ENCODE results near the gene ALDH1L2. TPM values are rescaled to one million over a fixed set of nuclear protein-coding genes. Genes with fewer than 3 reads are reported as not detected.
"Not testable (repeated sequence)": the region's sequence is repeated elsewhere in the genome, so short reads cannot be mapped to it uniquely, and the experiment has no call there.

Gene ALDH1L2
- total and polyA plus RNA-seq, 4 donors = 1.6 to 35.2 (median 10.3) TPM

DNA sequence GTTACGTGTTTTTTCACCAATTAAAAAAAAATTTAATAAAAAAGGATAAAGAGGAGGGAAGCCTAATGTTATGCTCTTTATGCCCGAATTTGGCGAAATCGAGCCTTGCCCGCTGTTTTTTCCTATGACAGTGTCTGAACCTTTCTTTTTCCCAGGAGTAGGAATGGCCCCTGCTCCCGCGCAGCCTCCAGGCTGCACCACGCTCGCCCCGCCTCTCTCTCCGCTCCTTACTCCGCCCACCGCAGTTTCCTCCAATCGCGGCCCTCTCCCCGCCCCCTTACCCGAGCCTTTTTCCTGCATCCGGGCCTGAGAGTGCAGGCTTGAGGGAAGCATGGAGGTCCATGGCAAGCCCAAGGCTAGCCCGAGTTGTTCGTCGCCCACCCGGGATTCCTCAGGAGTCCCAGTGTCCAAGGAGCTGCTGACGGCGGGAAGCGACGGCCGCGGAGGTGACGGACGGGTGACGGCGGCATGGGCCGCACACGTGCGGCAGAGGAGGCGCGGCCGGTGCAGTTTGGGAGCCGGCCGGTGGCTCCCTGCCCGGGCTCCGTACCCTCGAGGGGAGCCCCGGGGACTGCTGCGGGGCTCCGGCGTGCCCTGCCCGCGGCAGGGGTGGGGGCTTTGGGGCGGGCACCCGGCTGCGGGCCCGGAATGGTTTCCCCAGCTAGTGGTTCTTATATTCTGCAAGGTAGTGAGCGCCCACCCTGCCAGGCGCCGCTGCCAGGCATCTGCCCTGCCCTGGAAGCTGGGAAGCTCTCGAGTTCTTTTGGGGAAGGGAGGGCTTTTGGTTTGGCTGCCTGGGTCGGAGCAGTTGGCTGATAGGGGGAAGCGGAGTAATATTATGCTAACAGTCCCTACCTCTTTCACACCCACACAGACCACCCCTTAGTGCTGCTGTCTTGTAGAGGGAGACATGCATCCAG, 98.0 kb downstream of the ALDH1L2 start, which contains the start of gene NOPCHAP1:
TSS of gene NOPCHAP1 (plus strand) at position 295 of the 920 bp plus-strand sequence. CDS start at position 332, 37 bp downstream.
- intact Hi-C loops (cut with DNase I) = no loop called here
- DNase-seq (peak; percentile 95 to 97), ATAC-seq (ENCODE audit: low FRiP score) (peak; percentile 99)
- Histone ChIP-seq H3K36me3 (ENCODE audit: control insufficient read depth in 1 of 2, insufficient read depth in 2 of 2, low read length in 1 of 2) (no peaks in the 10 kb centered on the region), H3K4me3 (ENCODE audit: low read length in 2 of 2) (peak within 1 kb of the TSS; percentile 79 to 98), H3K27ac (ENCODE audit: low read depth in 1 of 2, low read length in 2 of 2) (peak within 1 kb of the TSS in 1 of 2 donors; percentile 32), H3K27me3 (ENCODE audit: control insufficient read depth in 1 of 2, insufficient read depth in 2 of 2, low read length in 1 of 2) (no peaks in the 10 kb centered on the region), H3K9me3 (ENCODE audit: control insufficient read depth, low read length) (no peaks in the 10 kb centered on the region), H3K4me1 (ENCODE audit: control insufficient read depth in 1 of 2, insufficient read depth in 2 of 2, low read length in 2 of 2) (peaks cover 4 to 8% of the 10 kb centered on the region in 2 donors)
- WGBS, 2 donors = 0% methylated on average over 57 to 59 of the region's 59 CpGs

DNA sequence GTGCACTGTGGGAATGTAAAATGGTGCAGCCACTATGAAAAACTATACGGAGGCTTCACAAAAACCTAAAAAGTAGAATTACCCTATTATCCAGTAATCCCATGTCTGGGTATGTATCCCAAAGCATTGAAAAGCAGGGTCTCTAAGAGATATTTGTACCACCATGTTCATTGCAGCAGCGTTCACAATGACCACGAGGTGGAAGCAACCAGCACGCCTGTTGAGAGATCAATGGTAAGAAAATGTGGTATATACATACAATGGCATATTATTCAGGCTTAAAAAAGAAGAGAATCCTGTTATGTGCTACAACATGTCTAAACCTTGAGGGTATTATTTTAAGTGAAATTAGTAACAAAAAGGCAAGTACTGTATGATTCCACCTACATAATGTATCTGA, 99.1 kb downstream of the ALDH1L2 start:
- 90 to 91% methylated on average over 4 of the region's 4 CpGs for WGBS, 2 donors
- DNase-seq (no peak), ATAC-seq (ENCODE audit: low FRiP score) (no peak)
- intact Hi-C loops (cut with DNase I) = no loop called here
- no peak overlapping the region for H3K27ac ChIP-seq (ENCODE audit: low read depth in 1 of 2, low read length in 2 of 2)
- no peaks in the 10 kb centered on the region for H3K27me3 ChIP-seq (ENCODE audit: control insufficient read depth in 1 of 2, insufficient read depth in 2 of 2, low read length in 1 of 2)
- H3K9me3 ChIP-seq (ENCODE audit: control insufficient read depth, low read length) = no peaks in the 10 kb centered on the region
- no peak overlapping the region for H3K4me3 ChIP-seq (ENCODE audit: low read length in 2 of 2)
- H3K4me1 ChIP-seq (ENCODE audit: control insufficient read depth in 1 of 2, insufficient read depth in 2 of 2, low read length in 2 of 2) = peaks cover 4 to 8% of the 10 kb centered on the region in 2 donors
- no peaks in the 10 kb centered on the region for H3K36me3 ChIP-seq (ENCODE audit: control insufficient read depth in 1 of 2, insufficient read depth in 2 of 2, low read length in 1 of 2)

DNA sequence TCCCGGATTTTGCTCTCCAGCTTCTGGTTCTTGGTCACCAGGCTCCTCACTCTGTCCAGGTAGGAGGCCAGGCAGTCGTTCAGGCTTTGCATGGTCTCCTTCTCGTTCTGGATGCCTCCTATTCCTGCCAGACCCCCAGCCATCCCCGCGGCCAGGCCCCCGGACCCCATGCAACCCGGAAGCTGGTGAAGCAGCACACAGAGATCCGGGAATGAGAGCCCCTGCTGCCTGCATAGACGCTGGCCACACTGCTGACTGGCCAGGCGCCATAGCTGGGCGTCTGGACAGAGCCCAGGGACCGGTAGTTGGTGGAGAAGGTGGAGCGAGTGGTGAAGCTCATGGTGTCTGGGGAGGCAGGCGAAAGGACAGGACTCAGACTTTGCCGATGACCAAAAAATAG, 106.6 kb downstream of the ALDH1L2 start:
- ATAC-seq (ENCODE audit: low FRiP score); H3K9me3 ChIP-seq (ENCODE audit: control insufficient read depth, low read length); DNase-seq; H3K27me3 ChIP-seq (ENCODE audit: control insufficient read depth in 1 of 2, insufficient read depth in 2 of 2, low read length in 1 of 2); H3K27ac ChIP-seq (ENCODE audit: low read depth in 1 of 2, low read length in 2 of 2); H3K4me3 ChIP-seq (ENCODE audit: low read length in 2 of 2); H3K36me3 ChIP-seq (ENCODE audit: control insufficient read depth in 1 of 2, insufficient read depth in 2 of 2, low read length in 1 of 2); intact Hi-C loops (cut with DNase I); H3K4me1 ChIP-seq (ENCODE audit: control insufficient read depth in 1 of 2, insufficient read depth in 2 of 2, low read length in 2 of 2): not testable (repeated sequence)
- whole genome bisulfite sequencing, 2 donors = 93 to 95% methylated on average over 15 of the region's 15 CpGs

DNA sequence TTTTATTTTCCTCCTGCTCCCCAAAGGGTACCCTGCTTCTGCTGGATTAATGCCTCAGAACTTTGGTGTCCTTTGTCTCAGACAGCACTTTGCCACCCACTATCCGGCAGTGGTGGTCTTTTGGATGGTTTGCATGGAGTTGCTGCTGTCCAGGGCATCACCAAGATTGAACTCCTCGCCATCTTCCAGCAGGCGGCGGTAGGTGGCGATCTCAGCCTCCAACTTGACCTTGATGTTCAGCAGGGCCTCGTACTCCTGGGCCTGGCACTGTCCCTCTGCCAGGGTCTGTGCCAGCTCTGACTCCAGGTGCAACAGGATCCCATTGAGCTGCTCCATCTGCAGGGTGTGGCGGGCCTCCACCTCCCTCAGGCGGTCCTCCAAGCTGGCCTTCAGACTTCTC, 107.6 kb downstream of the ALDH1L2 start:
- Histone ChIP-seq H3K36me3 (ENCODE audit: control insufficient read depth in 1 of 2, insufficient read depth in 2 of 2, low read length in 1 of 2) (no peaks in the 10 kb centered on the region), H3K4me1 (ENCODE audit: control insufficient read depth in 1 of 2, insufficient read depth in 2 of 2, low read length in 2 of 2) (no peaks in the 10 kb centered on the region)
- 79 to 83% methylated on average over 8 of the region's 8 CpGs for WGBS, 2 donors

GRCh38 chr12:104975587-104976343, 108.5 kb downstream of the ALDH1L2 start:
- no peak overlapping the region for H3K4me3 ChIP-seq (ENCODE audit: low read length in 2 of 2)
- no peak for DNase-seq
- intact Hi-C loops (cut with DNase I) = no loop called here
- no peaks in the 10 kb centered on the region for H3K4me1 ChIP-seq (ENCODE audit: control insufficient read depth in 1 of 2, insufficient read depth in 2 of 2, low read length in 2 of 2)
- ATAC-seq (ENCODE audit: low FRiP score) = no peak
- no peak overlapping the region for H3K27ac ChIP-seq (ENCODE audit: low read depth in 1 of 2, low read length in 2 of 2)
- H3K9me3 ChIP-seq (ENCODE audit: control insufficient read depth, low read length) = no peaks in the 10 kb centered on the region
- 75 to 78% methylated on average over 4 of the region's 4 CpGs for WGBS, 2 donors
- no peaks in the 10 kb centered on the region for H3K36me3 ChIP-seq (ENCODE audit: control insufficient read depth in 1 of 2, insufficient read depth in 2 of 2, low read length in 1 of 2)
- H3K27me3 ChIP-seq (ENCODE audit: control insufficient read depth in 1 of 2, insufficient read depth in 2 of 2, low read length in 1 of 2) = no peaks in the 10 kb centered on the region

More for the DNA sequence above, 107.6 kb downstream of the ALDH1L2 start:
- DNase-seq (no peak), ATAC-seq (ENCODE audit: low FRiP score) (no peak)
- intact Hi-C loops (cut with DNase I) = no loop called here
- no peak overlapping the region for H3K27ac ChIP-seq (ENCODE audit: low read depth in 1 of 2, low read length in 2 of 2)
- no peaks in the 10 kb centered on the region for H3K9me3 ChIP-seq (ENCODE audit: control insufficient read depth, low read length)
- H3K4me3 ChIP-seq (ENCODE audit: low read length in 2 of 2) = no peak overlapping the region
- no peaks in the 10 kb centered on the region for H3K27me3 ChIP-seq (ENCODE audit: control insufficient read depth in 1 of 2, insufficient read depth in 2 of 2, low read length in 1 of 2)

DNA sequence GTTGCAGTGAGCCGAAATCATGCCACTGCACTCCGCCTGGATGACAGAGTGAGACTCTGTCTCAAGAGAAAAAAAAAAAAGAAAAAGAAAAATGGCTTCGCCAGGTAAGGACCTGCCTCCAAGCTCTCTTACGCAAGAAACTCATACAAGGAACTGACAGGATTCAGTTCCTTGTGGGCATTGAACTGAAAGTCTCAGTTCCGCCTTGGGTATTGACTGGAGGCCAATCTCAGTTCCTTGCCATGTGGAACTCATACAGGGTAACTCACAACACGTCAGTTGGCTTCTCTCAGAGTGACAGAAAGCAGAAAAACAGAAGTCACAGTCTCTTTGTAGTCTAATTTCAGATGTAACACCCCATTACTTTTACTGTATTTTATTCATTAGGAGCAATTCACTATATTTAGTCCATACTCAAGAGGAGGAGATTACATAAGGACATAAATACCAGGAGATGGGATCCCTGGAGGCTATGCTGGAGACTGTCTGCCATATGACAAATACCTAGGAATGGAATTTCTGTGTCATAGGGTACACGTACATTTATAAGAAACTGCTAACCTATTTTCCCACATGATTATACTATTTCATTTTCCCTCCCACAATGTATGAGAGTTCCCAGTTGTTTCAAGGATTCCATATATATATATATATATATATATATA, 109.5 kb downstream of the ALDH1L2 start:
- no peak overlapping the region for H3K27ac ChIP-seq (ENCODE audit: low read depth in 1 of 2, low read length in 2 of 2)
- H3K9me3 ChIP-seq (ENCODE audit: control insufficient read depth, low read length) = no peaks in the 10 kb centered on the region
- intact Hi-C loops (cut with DNase I) = no loop called here
- no peak for DNase-seq
- 79 to 82% methylated on average over 7 of the region's 7 CpGs for WGBS, 2 donors
- no peak for ATAC-seq (ENCODE audit: low FRiP score)
- no peaks in the 10 kb centered on the region for H3K27me3 ChIP-seq (ENCODE audit: control insufficient read depth in 1 of 2, insufficient read depth in 2 of 2, low read length in 1 of 2)
- no peaks in the 10 kb centered on the region for H3K36me3 ChIP-seq (ENCODE audit: control insufficient read depth in 1 of 2, insufficient read depth in 2 of 2, low read length in 1 of 2)
- H3K4me3 ChIP-seq (ENCODE audit: low read length in 2 of 2) = no peak overlapping the region
- no peaks in the 10 kb centered on the region for H3K4me1 ChIP-seq (ENCODE audit: control insufficient read depth in 1 of 2, insufficient read depth in 2 of 2, low read length in 2 of 2)

GRCh38 chr12:104973250-104973649, 111.0 kb downstream of the ALDH1L2 start:
- no peaks in the 10 kb centered on the region for H3K27me3 ChIP-seq (ENCODE audit: control insufficient read depth in 1 of 2, insufficient read depth in 2 of 2, low read length in 1 of 2)
- no peak for DNase-seq
- no peak overlapping the region for H3K4me3 ChIP-seq (ENCODE audit: low read length in 2 of 2)
- 95% methylated on average over 5 of the region's 5 CpGs for WGBS, 2 donors
- ATAC-seq (ENCODE audit: low FRiP score) = no peak
- H3K36me3 ChIP-seq (ENCODE audit: control insufficient read depth in 1 of 2, insufficient read depth in 2 of 2, low read length in 1 of 2) = no peaks in the 10 kb centered on the region
- no peaks in the 10 kb centered on the region for H3K9me3 ChIP-seq (ENCODE audit: control insufficient read depth, low read length)
- no peak overlapping the region for H3K27ac ChIP-seq (ENCODE audit: low read depth in 1 of 2, low read length in 2 of 2)
- H3K4me1 ChIP-seq (ENCODE audit: control insufficient read depth in 1 of 2, insufficient read depth in 2 of 2, low read length in 2 of 2) = no peaks in the 10 kb centered on the region
- intact Hi-C loops (cut with DNase I) = no loop called here

DNA sequence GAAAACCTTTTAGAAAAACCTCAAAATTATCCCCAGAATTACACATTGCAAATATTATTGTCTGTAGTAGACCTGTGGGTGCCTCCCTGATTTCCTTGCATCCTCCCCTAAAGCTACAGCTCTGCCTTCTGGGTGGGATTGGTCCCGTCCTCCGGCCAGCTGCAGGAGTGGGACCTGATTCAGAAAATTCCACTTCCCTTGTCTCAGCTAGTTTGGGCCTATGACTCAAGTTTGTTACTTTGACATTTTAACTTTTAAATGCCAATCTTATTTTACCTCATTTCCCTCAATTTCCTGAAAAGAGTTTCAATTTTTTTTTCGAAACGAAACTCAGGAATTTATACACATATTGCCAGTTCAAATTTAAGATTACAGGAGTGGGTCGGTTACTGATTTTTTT, 113.0 kb downstream of the ALDH1L2 start:
- Histone ChIP-seq H3K9me3 (ENCODE audit: control insufficient read depth, low read length) (no peaks in the 10 kb centered on the region), H3K27ac (ENCODE audit: low read depth in 1 of 2, low read length in 2 of 2) (peak overlapping the region in 1 of 2 donors; percentile 33), H3K4me3 (ENCODE audit: low read length in 2 of 2) (no peak overlapping the region), H3K27me3 (ENCODE audit: control insufficient read depth in 1 of 2, insufficient read depth in 2 of 2, low read length in 1 of 2) (no peaks in the 10 kb centered on the region), H3K4me1 (ENCODE audit: control insufficient read depth in 1 of 2, insufficient read depth in 2 of 2, low read length in 2 of 2) (no peaks in the 10 kb centered on the region), H3K36me3 (ENCODE audit: control insufficient read depth in 1 of 2, insufficient read depth in 2 of 2, low read length in 1 of 2) (no peaks in the 10 kb centered on the region)
- WGBS, 2 donors = 5 to 9% methylated on average over 5 of the region's 5 CpGs
- ATAC-seq (ENCODE audit: low FRiP score) (no peak), DNase-seq (no peak)
- intact Hi-C loops (cut with DNase I) = no loop called here

Data from aorta (tissue), 5 donors.